Thyroid gland (tissue), 4 donors: Measurements from ENCODE around the gene PTMS.

ENCODE experiments used
- CTCF ChIP-seq, 6 experiments: fragments of 200-600 bp in 3 of 6; fragments of 450-650 bp in 3 of 6; sonication (generic) in 3 of 6; IDR thresholded peaks; one replicate each; pipeline ENCODE4 v1.5.1; 2016 to 2019; ENCODE audit warnings: antibody characterized with exemption in 6 of 6, mild to moderate bottlenecking in 2 of 6, inconsistent platforms in 1 of 6, moderate library complexity in 1 of 6
- POLR2A ChIP-seq, 2 donors: fragments of 450-650 bp; IDR thresholded peaks; one replicate each; pipeline ENCODE4 v1.6.1; 2017; ENCODE audit warnings: antibody characterized with exemption in 2 of 2, mild to moderate bottlenecking in 2 of 2, moderate library complexity in 1 of 2

- TF ChIP-seq CTCF (IDR thresholded peaks at IDR 0.05) (no peak), POLR2A (IDR thresholded peaks at IDR 0.05) (no peak)
These were observed 6.2 kb downstream of the PTMS start, which contains the start of gene LAG3 for GRCh38 chr12:6772331-6772695.
